Stomach (tissue), 9 donors: ENCODE data around the gene ANKRD62. TPM values are rescaled to one million over a fixed set of nuclear protein-coding genes. Genes with fewer than 3 reads are reported as not detected.

Experiments used
- DNase-seq, 2 donors: peaks; one replicate each; pipeline versions ENCODE4 v3.0.0 to v3.0.0-alpha.2; 2013 to 2019
- H3K27ac ChIP-seq, 5 donors: fragments of 200-600 bp in 4 of 5; sonication (generic) in 4 of 5; one replicate each; pipeline ENCODE4 v1.5.1; 2013 to 2019; ENCODE audit warnings: mild to moderate bottlenecking in 1 of 5, moderate library complexity in 1 of 5
- H3K27me3 ChIP-seq, 3 donors: fragments of 200-600 bp; sonication (generic); one replicate each; pipeline ENCODE4 v1.5.1; 2017 to 2019; ENCODE audit warnings: mixed run types in 1 of 3
- H3K36me3 ChIP-seq, 4 donors: fragments of 200-600 bp; sonication (generic); 1 replicate in 3 of 4; 2 replicates in 1 of 4; pipeline ENCODE4 v1.5.1; 2016 to 2019
- H3K4me1 ChIP-seq, 4 donors: fragments of 200-600 bp; sonication (generic); one replicate each; pipeline ENCODE4 v1.5.1; 2016 to 2019
- H3K4me3 ChIP-seq, 4 donors: fragments of 200-600 bp; sonication (generic) in 3 of 4; one replicate each; pipeline ENCODE4 v1.5.1; 2016 to 2019; ENCODE audit warnings: mild to moderate bottlenecking in 1 of 4
- H3K9me3 ChIP-seq, 4 donors: fragments of 200-600 bp; sonication (generic); one replicate each; pipeline ENCODE4 v1.5.1; 2016 to 2019
- EP300 ChIP-seq: sonication (generic); formaldehyde crosslinking; IDR thresholded peaks from one replicate; pipeline ENCODE4 v1.6.1; 2017; ENCODE audit warnings: antibody characterized with exemption
- POLR2A ChIP-seq, 4 donors: fragments of 450-650 bp; IDR thresholded peaks; one replicate each; pipeline ENCODE4 v1.6.1; 2016; ENCODE audit warnings: antibody characterized with exemption in 4 of 4, control low read depth in 2 of 4, mild to moderate bottlenecking in 1 of 4, moderate library complexity in 1 of 4
- POLR2AphosphoS5 ChIP-seq, 3 donors: sonication (generic); formaldehyde crosslinking; IDR thresholded peaks; one replicate each; pipeline ENCODE4 v1.6.1; 2016; ENCODE audit warnings: antibody characterized with exemption in 3 of 3
- WGBS, 5 donors: extraction: QIAGEN DNeasy Blood & Tissue Kit in 3 of 5; methylation state at CpG; one replicate each; pipeline versions ENCODE4 v1.1.5 to v1.1.7; 2013 to 2018; 5-methylcytosine and 5-hydroxymethylcytosine counted together
- intact Hi-C: fragments of 100-400 bp; cut with DNase I; formaldehyde crosslinking; loops from one replicate; pipeline ENCODE4 v1.15.1; 2023; ENCODE audit warnings: low total_unique reads
- polyA plus RNA-seq, 3 donors: library from polyadenylated mRNA; stranded (reverse); fragments of 200-250 nt; gene quantifications; one replicate each; pipeline ENCODE4 v1.2.3, GENCODE V29; 2013
- small RNA-seq, 4 donors: library from RNA; depleted of rRNA; stranded (forward); fragments of <200 nt; gene quantifications; one replicate each; pipeline ENCODE3, GENCODE V24; 2016
- total RNA-seq, 5 donors: library from RNA; depleted of rRNA; stranded (reverse); fragments of >200 nt; gene quantifications; one replicate each; pipeline versions ENCODE4 v1.1.0 to v1.2.3, GENCODE V29; 2014 to 2016
- TF ChIP-seq, protein P1 (sequence below), 7 experiments: fragments of 450-650 bp in 4 of 7; fragments of 200-600 bp in 3 of 7; sonication (generic) in 3 of 7; IDR thresholded peaks; one replicate each; pipeline ENCODE4 v1.5.1; 2016 to 2019; ENCODE audit warnings: antibody characterized with exemption in 7 of 7, control low read depth in 2 of 7, mild to moderate bottlenecking in 1 of 7
- donor health status: healthy with polysubstance abuse.
- donor health status: Bipolar disorder and iron deficiency.
- donor health status: healthy.

The ANKRD62 gene
- total and polyA plus RNA-seq, 8 donors: 1.2 TPM; not detected in 7

- TF ChIP-seq EP300 (no peak), POLR2A (IDR thresholded peaks at IDR 0.05) (no peak), POLR2AphosphoS5 (IDR thresholded peaks at IDR 0.05) (no peak)
- TF ChIP-seq, protein P1, sequence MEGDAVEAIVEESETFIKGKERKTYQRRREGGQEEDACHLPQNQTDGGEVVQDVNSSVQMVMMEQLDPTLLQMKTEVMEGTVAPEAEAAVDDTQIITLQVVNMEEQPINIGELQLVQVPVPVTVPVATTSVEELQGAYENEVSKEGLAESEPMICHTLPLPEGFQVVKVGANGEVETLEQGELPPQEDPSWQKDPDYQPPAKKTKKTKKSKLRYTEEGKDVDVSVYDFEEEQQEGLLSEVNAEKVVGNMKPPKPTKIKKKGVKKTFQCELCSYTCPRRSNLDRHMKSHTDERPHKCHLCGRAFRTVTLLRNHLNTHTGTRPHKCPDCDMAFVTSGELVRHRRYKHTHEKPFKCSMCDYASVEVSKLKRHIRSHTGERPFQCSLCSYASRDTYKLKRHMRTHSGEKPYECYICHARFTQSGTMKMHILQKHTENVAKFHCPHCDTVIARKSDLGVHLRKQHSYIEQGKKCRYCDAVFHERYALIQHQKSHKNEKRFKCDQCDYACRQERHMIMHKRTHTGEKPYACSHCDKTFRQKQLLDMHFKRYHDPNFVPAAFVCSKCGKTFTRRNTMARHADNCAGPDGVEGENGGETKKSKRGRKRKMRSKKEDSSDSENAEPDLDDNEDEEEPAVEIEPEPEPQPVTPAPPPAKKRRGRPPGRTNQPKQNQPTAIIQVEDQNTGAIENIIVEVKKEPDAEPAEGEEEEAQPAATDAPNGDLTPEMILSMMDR (IDR thresholded peaks at IDR 0.05): no peak
- 78 to 90% (median 87%) methylated on average over 2 of the region's 2 CpGs for WGBS, 5 donors
These were observed 71.6 kb downstream of the ANKRD62 start for GRCh38 chr18:12165038-12165768.

More at GRCh38 chr18:12165038-12165768, 71.6 kb downstream of the ANKRD62 start:
- intact Hi-C loops: no loop called here
- no peaks in the 10 kb centered on the region for H3K4me1 ChIP-seq
- H3K27ac ChIP-seq: no peak overlapping the region
- H3K27me3 ChIP-seq: no peaks in the 10 kb centered on the region
- H3K36me3 ChIP-seq: no peaks in the 10 kb centered on the region
- no peak for DNase-seq
- H3K4me3 ChIP-seq: no peak overlapping the region
- H3K9me3 ChIP-seq: peaks cover 0 to 20% (median 10%) of the 10 kb centered on the region in 4 donors

Small RNAs within 50 kb of the gene (small RNA-seq; reads per million reads assigned to genes)
- 0 reads per million in 4 donors for gene RNU6-324P

Other genes starting within 250 kb of the ANKRD62 start
- 10 to 100 TPM; 17.9 to 96.0 (median 34.2) TPM for gene CHMP1B, start 242.4 kb upstream of the ANKRD62 start, total RNA-seq
- 10 to 100 TPM; 37.0 to 45.8 (median 42.0) TPM for gene CHMP1B, start 242.4 kb upstream of the ANKRD62 start, polyA plus RNA-seq
- gene MPPE1, start 185.5 kb upstream of the ANKRD62 start, total RNA-seq: 10 to 100 TPM; 15.2 to 82.0 (median 53.8) TPM
- gene MPPE1, start 185.5 kb upstream of the ANKRD62 start, polyA plus RNA-seq: 10 to 100 TPM; 17.3 to 20.6 (median 19.6) TPM
- gene IMPA2, start 112.3 kb upstream of the ANKRD62 start, total RNA-seq: 100 to 1,000 TPM in 3 of 5 donors, 10 to 100 TPM in 2; 75.2 to 263 (median 138) TPM
- 10 to 100 TPM; 61.0 to 79.9 (median 64.5) TPM for gene IMPA2, start 112.3 kb upstream of the ANKRD62 start, polyA plus RNA-seq
- not detected for gene CIDEA, start 160.5 kb downstream of the ANKRD62 start, total RNA-seq
- under 1 TPM in 2 of 3 donors, not detected in 1; 0.15 to 0.44 TPM for gene CIDEA, start 160.5 kb downstream of the ANKRD62 start, polyA plus RNA-seq
- 100 to 1,000 TPM; 154 to 333 (median 248) TPM for gene TUBB6, start 214.4 kb downstream of the ANKRD62 start, total RNA-seq
- gene TUBB6, start 214.4 kb downstream of the ANKRD62 start, polyA plus RNA-seq: 100 to 1,000 TPM in 1 of 3 donors, 10 to 100 TPM in 2; 66.6 to 108 (median 92.2) TPM